Measurements from ENCODE around the gene RNASE13. TPM values are rescaled to one million over a fixed set of nuclear protein-coding genes. Genes with fewer than 3 reads are reported as not detected.

RNASE13 gene
- total RNA-seq, 2 donors from 2014 or later, result not detected

DNA sequence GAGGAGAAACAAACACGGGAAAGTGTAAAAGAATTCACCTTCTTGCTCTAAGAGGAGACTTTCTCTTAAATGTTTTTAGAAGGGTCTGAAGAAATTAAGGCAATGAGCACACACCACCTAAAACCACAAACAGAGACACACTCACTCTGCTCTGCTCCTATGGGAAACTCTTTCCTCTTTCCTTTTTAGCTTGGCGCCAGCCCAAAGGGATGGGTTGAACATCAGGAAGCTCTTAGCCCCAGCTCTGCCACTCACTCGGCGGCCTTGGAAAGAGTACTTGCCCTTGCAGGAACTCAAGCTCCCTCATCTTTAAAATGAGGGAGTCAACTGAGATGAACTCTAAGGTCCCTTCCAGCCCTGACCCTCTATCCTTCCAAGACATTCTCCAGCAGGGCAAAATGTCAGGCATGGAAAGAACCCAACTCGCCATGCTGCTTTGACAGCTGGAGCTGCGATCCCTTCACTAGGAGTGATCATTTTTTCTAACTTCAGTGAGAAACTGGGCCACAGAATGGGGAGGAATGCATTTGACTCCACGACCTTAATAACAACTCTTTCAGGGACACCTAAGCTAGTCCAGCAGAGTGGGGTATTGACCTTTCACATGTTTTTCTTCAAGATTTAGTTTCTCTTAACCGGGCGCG is 22.0 kb upstream of the RNASE13 start:
- TF ChIP-seq, protein P1, sequence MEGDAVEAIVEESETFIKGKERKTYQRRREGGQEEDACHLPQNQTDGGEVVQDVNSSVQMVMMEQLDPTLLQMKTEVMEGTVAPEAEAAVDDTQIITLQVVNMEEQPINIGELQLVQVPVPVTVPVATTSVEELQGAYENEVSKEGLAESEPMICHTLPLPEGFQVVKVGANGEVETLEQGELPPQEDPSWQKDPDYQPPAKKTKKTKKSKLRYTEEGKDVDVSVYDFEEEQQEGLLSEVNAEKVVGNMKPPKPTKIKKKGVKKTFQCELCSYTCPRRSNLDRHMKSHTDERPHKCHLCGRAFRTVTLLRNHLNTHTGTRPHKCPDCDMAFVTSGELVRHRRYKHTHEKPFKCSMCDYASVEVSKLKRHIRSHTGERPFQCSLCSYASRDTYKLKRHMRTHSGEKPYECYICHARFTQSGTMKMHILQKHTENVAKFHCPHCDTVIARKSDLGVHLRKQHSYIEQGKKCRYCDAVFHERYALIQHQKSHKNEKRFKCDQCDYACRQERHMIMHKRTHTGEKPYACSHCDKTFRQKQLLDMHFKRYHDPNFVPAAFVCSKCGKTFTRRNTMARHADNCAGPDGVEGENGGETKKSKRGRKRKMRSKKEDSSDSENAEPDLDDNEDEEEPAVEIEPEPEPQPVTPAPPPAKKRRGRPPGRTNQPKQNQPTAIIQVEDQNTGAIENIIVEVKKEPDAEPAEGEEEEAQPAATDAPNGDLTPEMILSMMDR (conservative IDR thresholded peaks at IDR 0.05), result no peak
- WGBS, 2 experiments (ENCODE audit: insufficient coverage in 1 of 2, insufficient read length in 1 of 2), result 93 to 94% methylated on average over 6 to 10 of the region's 10 CpGs
- no peak overlapping the region for H3K27ac Mint-ChIP-seq
- peaks cover 2% of the 10 kb centered on the region for H3K4me1 ChIP-seq (ENCODE audit: control insufficient read depth, insufficient read depth, low read length)
- no peaks in the 10 kb centered on the region for H3K27me3 Mint-ChIP-seq (ENCODE audit: insufficient read depth)
- H3K27ac ChIP-seq (ENCODE audit: low read depth, low read length), result no peak overlapping the region
- no peaks in the 10 kb centered on the region for H3K36me3 ChIP-seq (ENCODE audit: control insufficient read depth, insufficient read depth, low read length)
- peaks cover 18% of the 10 kb centered on the region for H3K4me1 Mint-ChIP-seq
- H3K4me3 ChIP-seq (ENCODE audit: low read length), result no peak overlapping the region
- no peak overlapping the region for H3K9ac ChIP-seq (ENCODE audit: extremely low read depth, low read length, poor library complexity, severe bottlenecking)
- H3K27me3 ChIP-seq (ENCODE audit: control insufficient read depth, insufficient read depth, low read length, poor library complexity, severe bottlenecking), result no peaks in the 10 kb centered on the region
- no peaks in the 10 kb centered on the region for H3K9me3 ChIP-seq (ENCODE audit: control insufficient read depth, low read length)
- no peaks in the 10 kb centered on the region for H3K9me3 Mint-ChIP-seq
- no peaks in the 10 kb centered on the region for H3K36me3 Mint-ChIP-seq (ENCODE audit: low read depth)
- H3K4me3 Mint-ChIP-seq, result no peak overlapping the region
- no peak for DNase-seq

GRCh38 chr14:21055432-21056117 is 21.0 kb upstream of the RNASE13 start:
- no peak overlapping the region for H3K27ac ChIP-seq (ENCODE audit: low read depth, low read length)
- H3K9me3 Mint-ChIP-seq, result no peaks in the 10 kb centered on the region
- H3K4me1 ChIP-seq (ENCODE audit: control insufficient read depth, insufficient read depth, low read length), result peaks cover 2% of the 10 kb centered on the region
- TF ChIP-seq, protein P1 (conservative IDR thresholded peaks at IDR 0.05), result no peak
- H3K27ac Mint-ChIP-seq, result no peak overlapping the region
- H3K27me3 Mint-ChIP-seq (ENCODE audit: insufficient read depth), result no peaks in the 10 kb centered on the region
- no peak overlapping the region for H3K4me3 ChIP-seq (ENCODE audit: low read length)
- H3K36me3 Mint-ChIP-seq (ENCODE audit: low read depth), result no peaks in the 10 kb centered on the region
- 57 to 71% methylated on average over 3 to 5 of the region's 5 CpGs for whole genome bisulfite sequencing, 2 experiments (ENCODE audit: insufficient coverage in 1 of 2, insufficient read length in 1 of 2)
- peaks cover 13% of the 10 kb centered on the region for H3K4me1 Mint-ChIP-seq
- H3K27me3 ChIP-seq (ENCODE audit: control insufficient read depth, insufficient read depth, low read length, poor library complexity, severe bottlenecking), result no peaks in the 10 kb centered on the region
- no peaks in the 10 kb centered on the region for H3K36me3 ChIP-seq (ENCODE audit: control insufficient read depth, insufficient read depth, low read length)
- DNase-seq, result no peak
- H3K9me3 ChIP-seq (ENCODE audit: control insufficient read depth, low read length), result no peaks in the 10 kb centered on the region
- no peak overlapping the region for H3K9ac ChIP-seq (ENCODE audit: extremely low read depth, low read length, poor library complexity, severe bottlenecking)
- H3K4me3 Mint-ChIP-seq, result no peak overlapping the region

GRCh38 chr14:21054768-21055145 is 20.1 kb upstream of the RNASE13 start:
- WGBS, 2 experiments (ENCODE audit: insufficient coverage in 1 of 2, insufficient read length in 1 of 2), result 97 to 100% methylated on average over 1 to 3 of the region's 4 CpGs
- Mint-ChIP-seq H3K9me3 (no peaks in the 10 kb centered on the region), H3K27ac (no peak overlapping the region)

More at GRCh38 chr14:21054768-21055145, 20.1 kb upstream of the RNASE13 start:
- no peak for DNase-seq
- H3K4me1 ChIP-seq (ENCODE audit: control insufficient read depth, insufficient read depth, low read length), result peaks cover 2% of the 10 kb centered on the region
- Mint-ChIP-seq H3K36me3 (ENCODE audit: low read depth) (no peaks in the 10 kb centered on the region), H3K27me3 (ENCODE audit: insufficient read depth) (no peaks in the 10 kb centered on the region), H3K4me3 (no peak overlapping the region), H3K4me1 (peaks cover 12% of the 10 kb centered on the region)
- no peak overlapping the region for H3K9ac ChIP-seq (ENCODE audit: extremely low read depth, low read length, poor library complexity, severe bottlenecking)
- H3K9me3 ChIP-seq (ENCODE audit: control insufficient read depth, low read length), result no peaks in the 10 kb centered on the region
- no peak overlapping the region for H3K27ac ChIP-seq (ENCODE audit: low read depth, low read length)
- no peaks in the 10 kb centered on the region for H3K36me3 ChIP-seq (ENCODE audit: control insufficient read depth, insufficient read depth, low read length)
- no peaks in the 10 kb centered on the region for H3K27me3 ChIP-seq (ENCODE audit: control insufficient read depth, insufficient read depth, low read length, poor library complexity, severe bottlenecking)
- TF ChIP-seq, protein P1 (conservative IDR thresholded peaks at IDR 0.05), result no peak
- H3K4me3 ChIP-seq (ENCODE audit: low read length), result no peak overlapping the region
